GM21381 (cell line): ENCODE results near the gene C1R.
A peak's percentile ranks its signal among the peaks of the same experiment; 100 is the strongest.
"Not testable (repeated sequence)": the region's sequence is repeated elsewhere in the genome, so short reads cannot be mapped to it uniquely, and the experiment has no call there.

ENCODE experiments used
- ATAC-seq: cut with Tn5 transposase; IDR thresholded peaks from one replicate; pipeline ENCODE4 v1.9.1; 2021; ENCODE audit warnings: mild to moderate bottlenecking, moderate library complexity; ENCODE audit not compliant: unreplicated experiment

C1R gene

DNA sequence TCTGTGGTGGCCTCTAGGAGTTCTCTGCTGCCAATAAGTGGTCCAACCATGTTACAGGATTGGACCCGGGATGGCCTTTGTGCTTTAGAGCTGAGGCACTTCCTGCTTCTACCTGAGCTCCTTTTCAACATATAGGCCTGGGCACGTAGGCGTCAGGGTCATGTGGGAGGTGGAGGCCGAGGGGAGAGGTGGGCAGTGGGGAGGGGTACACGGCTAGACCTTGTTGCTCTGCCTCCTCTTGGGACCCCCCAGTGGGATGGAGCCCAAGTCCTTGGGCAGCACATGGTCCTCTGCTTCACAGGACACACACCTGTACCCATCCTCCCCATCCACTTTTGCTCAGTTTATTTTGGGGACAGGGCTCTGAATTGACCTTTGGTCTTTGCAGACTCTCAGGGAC, 29.1 kb upstream of the C1R start:
- ATAC-seq = no peak

DNA sequence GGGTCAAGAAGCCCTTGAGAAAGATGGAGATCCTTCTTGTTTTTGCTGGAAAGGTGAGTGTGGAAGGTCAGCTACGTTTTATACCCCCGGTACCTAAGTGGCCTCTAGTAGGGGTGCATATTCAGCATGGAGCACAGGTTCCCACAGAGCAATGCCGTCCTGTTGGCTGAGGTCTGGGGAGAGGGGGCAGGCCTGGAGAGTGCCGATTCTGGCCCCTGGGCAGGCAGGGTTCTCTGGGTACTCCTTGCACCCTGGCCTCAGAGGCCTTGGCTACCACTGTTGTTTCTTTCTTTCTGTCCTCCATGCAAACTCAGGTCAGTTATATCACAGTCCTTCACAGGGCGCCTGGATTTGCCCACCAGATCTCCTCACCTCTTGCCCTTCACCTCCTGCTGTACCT, 27.9 kb upstream of the C1R start:
- ATAC-seq = no peak

DNA sequence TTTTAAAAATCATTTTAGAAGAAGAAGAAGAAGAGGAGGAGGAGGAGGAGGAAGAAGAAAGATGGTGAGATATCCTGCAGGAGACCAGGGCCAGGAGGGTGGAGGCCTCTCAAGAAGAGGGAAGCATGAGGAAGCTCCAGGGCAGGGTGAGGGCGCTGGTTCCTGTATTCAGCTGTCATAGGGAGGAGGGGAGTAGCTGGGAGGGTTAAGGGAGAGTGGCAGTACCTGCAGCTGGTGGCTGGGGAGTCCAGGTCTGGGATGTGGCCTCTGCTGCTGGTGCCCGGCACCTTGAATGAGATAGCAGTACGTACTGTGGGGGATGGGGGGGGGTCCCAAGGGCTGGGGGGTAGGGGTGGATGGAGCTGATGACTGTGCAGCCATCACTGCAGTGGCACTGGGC, 26.6 kb upstream of the C1R start:
- no peak for ATAC-seq

DNA sequence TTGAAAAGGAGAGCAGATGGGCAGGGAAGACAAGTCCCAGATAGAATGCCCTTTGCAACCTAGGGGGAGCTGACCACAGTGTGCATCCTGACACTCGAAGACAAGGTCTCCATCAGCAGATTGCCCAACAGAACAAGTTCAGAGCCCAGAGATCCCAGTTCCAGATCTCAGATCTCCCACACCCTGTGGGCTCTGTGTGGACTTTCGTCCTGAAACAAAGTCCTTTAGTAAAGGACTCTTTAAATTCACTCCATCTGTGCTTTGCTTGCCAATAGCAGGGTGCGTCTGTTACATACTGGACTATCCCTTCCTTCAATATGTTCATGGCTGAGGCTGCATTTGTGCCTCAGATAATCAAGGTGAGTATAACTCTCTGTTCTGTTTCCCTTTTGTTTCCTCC, 25.4 kb upstream of the C1R start:
- ATAC-seq = no peak

DNA sequence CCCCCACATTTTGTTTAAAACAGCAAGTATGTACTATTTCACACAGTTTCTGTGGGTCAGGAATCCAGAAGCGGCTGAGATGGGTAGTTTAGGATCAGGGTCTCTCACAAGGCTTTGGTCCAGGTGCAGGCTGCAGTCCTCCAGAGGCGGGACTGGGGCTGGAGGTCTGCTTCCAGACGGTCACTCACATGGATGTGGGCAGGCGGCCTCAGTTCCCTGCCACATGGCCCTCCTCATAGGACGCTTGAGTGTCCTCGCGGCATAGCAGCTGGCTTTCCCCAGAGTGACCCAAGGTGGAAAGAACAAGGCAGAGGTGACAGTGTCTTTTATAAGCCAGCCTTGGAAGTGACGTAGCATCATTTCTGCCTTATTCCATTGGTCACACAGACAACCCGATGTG, 24.7 kb upstream of the C1R start:
- no peak for ATAC-seq

DNA sequence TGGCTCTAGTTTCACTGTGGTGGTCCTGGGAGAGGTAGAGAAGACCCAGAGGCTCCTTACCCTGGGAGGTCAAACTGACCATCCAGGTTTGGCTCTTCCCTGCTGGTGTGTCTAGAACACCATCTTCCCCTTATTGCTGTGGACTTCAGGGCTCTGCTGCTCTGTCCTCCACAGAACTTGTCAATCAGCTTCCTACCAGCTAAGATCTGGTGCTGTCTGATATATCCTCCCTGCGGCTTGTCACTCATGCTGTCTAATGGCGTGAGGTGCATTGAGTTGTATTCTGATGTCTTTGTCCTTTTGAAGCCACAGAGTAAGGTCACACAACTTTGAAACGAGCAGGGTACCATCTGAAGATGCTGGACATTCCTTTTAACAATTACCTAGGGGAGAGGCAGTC, 24.0 kb upstream of the C1R start:
- no peak for ATAC-seq

DNA sequence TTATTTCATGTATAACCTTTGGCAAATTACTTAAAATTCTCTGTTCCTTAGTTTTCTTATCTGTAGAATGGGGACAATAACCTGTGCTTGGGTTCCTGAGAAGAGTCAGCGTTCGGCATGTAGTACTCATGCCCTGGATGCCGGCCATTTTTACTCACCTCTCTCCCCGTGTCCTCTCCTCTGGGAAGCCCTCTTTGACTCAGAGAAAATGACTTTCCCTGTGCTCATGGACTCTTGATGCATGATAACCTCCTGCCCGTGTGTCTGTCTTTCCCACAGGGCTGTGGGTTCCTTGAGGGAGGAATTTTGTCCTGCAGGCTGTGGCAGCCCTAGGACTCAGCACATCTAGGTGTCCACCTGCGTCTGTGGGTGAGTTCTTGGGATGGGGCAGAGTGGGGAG, 22.6 kb upstream of the C1R start:
- no peak for ATAC-seq

DNA sequence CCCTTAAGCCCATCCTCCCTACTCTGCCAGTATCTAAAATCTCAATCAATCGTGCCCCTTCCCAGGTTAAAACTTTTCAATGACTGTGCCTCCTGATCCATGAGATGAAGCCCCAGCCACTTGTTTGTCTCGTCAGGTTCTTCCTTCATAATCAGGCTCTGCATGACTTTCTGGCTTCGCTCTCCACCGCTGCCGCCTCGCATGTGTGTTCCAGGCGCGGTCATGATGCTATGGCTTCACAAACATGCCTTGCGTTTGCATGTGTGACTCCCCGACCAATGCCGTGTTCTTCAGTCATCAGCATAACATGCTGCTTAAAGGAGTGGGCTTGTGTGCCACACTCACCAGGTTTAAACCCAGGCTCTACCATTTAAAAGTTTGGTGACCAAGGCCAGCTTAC, 21.8 kb upstream of the C1R start:
- ATAC-seq = no peak

DNA sequence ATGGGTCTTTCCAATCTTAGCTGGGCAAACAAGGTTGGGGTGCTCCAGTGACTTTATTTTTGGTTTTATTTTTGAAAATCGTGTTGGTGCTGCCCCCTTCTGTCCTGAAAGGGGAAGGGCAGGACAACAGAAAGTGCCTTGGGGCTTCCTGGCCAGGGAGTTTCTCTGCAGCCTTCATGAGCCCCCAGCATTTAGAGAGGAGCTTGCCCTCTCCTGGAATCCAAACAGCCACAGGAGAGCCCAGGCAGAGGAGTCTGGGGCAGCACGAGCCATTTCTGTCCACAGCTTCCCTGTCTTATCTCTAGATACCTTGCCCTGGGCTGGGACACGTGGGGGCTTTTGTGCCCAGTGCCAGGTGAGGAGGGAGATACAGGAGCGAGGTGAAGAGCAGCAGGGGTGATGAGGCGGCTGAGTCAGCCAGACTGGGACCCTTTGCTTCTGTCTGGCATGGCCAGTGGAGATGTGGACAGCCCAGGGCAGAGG, 21.2 kb upstream of the C1R start:
- ATAC-seq = no peak

DNA sequence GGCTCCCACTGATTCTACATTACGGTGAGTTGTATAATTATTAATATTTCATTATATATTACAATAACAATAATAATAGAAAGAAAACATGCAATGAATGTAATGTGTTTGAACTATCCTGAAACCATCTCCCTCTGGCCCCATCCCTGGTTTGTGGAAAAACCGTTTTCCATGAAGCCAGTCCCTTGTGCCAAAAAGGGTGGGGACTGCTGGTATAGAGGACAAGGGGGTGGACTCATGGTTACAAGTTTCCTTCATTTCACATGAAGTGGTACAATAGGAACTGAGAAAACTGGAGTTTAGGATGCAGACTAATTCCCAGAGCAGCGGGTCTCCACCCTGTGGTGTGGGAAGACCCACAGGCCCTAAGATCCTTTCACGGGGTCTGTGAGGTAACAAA, 19.8 kb upstream of the C1R start:
- ATAC-seq = no peak

DNA sequence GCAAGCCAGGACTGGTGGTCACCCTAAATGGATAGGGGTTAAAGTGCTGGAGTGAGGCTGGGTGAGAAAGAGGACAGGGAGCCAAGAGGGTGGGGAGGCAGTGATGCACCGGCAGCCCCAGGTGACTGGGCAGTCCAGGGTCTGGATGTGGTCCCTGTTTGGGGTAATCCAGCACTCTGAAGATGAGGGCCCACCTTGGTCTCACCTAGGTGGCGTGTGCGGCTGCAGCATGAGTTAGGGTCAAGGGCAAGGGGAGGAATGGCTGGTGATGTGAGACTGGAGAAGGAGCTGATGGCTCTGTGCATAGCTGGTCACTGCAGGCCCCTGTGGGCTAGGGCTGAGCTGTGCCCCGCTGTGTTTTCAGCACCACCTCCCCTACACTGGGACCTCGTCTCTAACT, 18.4 kb upstream of the C1R start:
- ATAC-seq = no peak

DNA sequence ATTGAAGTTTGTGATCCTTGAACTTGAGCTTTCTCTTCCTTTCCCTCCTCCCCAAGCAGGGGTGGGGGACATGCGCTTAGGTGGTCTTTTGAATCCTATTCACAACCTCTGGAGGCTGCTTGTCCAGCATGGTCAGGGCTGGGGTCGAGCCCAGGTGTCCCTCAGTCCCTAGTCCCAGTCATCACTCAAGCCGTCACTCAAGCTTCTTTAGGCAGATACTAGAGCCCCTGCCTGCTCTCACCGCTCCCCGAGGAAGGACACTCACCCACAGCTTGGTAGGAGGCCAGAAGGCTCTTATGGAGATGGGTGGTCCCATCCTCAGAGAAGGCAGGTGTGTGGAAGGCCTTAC, 17.3 kb upstream of the C1R start:
- no peak for ATAC-seq

DNA sequence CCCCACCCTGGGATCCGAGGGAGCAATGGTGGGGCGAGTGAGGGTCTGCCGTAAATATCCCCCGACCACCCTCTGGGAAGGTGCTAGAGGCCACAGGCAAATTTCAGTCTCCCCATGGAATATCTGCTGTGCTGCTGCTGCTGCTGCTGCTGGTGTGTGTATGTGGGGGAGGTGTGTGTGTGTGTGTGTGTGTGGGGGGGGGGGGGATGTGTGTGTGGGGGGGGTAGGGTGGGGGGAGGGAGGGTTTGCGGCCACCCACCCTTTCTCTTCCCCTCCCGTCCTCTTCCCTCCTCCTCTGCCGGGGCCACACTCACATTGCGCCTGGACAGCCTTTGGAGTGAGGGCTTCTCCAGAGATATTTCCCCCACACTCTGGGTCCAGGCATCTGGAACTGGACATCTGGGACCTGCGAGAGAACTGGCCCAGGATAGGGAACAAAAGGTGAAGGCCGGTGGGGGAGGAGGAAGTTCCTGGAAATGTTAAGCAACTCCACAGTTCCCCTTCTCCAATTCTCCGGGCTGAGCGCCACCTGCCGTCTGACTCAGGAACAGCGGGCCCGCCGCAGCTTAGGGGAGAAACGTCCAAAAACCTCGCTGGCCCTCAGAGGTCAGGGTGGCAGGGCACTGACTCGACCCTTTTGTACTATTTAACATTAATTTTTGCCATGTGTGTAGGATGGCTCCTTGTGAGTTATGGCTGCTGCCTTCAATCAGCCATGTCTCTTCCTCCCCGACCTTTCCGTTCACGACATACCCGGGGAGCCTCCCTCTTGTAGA, 16.7 kb upstream of the C1R start, which contains the start of gene C1RL:
Gene C1RL, minus strand, starts transcription at position 419 of the 776 bp plus-strand sequence. Its CDS starts 34 bp downstream, at position 385.
- peak; percentile 40 for ATAC-seq

DNA sequence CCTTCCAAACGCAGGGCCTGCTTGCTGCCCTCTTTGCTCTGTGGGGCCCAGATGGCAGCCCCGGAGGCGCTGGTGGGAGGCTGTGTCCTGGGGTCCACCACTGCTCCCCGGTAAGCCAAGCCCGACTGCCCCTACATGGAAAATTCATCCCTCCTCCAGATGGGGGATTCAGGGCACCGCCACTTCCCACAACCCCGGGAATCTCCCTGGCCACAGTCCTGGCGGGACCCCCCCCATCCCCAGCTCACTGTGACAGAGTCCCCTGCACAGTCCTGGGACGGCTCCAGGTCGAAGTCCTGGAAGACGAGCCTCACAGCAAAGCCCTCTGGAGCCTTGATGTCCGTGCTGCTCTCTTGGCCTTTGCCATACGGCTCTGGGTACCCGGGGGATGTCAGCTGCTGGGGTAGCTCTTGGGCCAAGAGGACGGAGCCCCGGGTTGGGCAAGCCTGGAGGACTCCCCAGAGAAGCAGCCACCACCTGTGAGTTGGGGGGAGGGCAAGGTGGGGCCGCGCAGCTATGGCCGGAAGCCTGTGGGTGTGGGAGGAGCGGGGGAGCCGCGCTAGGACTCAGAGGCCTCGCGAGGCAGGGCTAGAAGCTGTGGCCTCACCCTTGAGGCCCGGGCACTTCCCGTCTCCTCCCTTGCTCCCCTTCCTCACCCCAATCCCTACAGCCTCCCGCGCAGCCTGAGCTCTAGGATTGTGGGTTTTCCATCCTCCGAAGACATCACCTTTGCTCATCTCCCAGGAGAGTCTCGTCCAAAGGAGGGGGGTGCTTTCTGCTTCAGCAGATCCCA, 16.0 kb upstream of the C1R start:
- ATAC-seq = peak; percentile 82

DNA sequence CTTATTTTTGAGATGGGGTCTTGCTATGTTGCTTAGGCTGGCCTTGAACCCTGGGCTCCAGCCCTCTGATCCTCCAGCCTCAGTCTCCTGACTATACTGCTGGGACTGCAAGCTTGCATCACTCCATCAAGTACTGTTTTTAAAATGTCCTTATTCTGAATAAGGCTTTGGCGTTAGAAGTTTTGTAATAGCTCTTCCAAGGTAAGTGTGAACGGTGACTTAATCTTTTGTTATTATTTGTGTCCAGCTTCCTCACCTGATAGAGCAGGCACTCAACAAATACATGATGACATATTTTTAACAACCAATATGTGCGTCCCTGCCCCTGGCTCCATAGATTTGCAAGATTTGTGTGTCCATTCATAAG, 15.4 kb upstream of the C1R start:
- no peak for ATAC-seq

DNA sequence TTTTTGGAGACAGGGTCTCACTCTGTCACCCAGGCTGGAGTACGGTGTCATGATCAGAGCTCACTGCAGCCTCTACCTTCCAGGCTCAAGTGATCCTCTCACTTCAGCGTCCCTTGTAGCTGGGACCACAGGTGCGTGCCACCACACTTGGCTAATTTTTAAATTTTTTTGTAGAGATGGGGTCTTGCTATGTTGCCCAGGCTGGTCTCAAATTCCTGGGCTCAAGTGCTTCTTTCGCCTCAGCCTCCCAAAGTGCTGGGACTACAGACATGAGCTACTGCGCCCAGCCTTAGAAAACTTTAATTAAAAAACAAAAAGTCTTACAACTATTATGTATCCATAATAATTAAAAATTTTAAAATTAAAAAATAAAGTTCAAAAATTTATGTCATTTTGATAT, 14.9 kb upstream of the C1R start:
- not testable (repeated sequence) for ATAC-seq

DNA sequence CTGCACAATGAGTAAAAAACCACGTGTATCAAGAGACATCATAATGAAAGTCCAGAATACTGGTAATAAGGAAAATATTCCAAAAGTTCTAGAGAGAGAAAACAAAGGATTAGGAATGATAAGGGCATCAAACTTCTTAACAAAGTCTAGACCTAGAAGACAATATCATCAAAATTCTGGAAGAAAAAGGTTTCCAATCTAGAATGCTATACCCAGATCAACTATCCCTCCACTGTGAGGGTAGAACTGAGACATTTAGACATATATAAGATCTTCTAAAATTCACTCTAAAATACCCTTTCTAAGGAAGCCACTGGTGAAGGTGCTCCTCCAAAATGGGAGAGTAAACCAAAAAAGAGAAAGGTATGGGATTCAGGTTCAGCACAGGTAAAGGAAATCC, 13.8 kb upstream of the C1R start:
- no peak for ATAC-seq

DNA sequence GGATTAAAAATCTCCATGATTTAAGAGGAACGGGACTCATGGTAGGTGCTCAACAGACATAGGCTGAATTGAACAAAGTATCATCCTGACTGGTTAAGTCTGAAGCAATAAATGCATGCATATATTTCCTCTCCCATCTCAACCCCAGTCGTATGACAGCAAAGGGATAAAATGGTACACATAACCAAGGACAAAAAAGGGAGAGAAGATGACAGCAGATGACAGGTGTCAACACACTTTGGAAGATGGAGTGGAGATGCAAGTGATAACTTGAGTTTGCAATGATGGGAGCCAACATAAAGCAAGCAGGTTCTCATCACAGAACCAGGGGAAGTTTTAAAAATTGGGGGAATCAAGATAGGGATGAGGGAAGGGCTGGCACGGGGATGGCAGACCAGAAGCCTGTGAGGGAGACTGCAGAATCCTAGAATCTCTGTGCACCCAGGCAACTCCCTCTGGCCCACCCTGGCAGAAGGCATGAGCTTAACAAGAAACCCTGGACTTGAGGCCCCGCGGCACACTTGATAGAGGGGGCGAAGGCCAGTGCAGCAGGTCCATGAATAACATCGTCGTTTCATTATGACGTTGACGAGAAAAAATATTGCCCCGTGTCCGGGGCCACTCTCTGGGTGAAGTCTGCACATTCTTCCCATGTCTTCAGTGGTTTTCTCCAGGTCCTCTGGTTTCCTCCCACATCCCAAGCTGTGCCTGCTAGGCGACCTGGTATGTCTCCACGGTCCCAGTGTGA, 11.8 kb upstream of the C1R start:
- no peak for ATAC-seq

DNA sequence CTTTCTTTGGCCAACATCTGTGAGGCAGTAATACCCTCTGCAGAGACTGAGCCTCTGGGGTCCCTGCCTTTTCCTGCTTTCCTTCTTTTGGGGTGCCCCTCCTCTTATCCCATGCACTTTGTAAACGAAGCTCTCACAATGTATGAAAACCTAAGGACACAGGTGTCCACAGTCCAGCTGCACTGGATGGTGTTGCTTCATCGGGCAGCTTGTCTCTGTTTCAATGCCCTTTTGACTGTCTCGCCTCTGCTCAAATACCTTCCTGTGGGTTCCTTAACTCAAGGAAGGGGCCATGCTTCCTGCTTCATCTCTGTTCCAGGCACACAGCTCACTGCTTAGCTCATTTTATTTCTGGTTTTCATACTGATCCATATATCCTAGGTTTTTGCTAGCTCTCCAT, 10.3 kb upstream of the C1R start:
- no peak for ATAC-seq

DNA sequence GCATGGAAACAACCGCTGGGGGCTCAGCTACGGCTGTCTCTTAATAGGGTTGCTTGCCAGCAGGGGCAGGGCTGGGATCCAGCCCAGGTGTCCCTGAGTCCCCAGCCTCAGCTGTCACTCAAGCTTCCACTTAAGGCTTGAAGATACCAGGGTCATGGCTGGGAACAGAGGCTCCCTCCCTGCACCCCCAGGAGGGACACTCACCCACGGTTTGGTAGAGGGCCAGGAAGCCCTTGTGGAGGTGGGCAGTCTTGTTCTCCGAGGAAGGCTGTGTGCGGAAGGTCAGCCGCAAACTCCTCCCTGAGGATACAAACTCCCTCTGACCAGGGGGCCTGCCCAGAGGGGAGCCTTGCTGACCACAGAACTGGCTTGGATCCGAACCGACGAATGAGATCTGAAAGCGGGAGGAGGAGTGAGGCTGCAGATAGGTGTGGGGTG, 9.5 kb upstream of the C1R start:
- no peak for ATAC-seq

DNA sequence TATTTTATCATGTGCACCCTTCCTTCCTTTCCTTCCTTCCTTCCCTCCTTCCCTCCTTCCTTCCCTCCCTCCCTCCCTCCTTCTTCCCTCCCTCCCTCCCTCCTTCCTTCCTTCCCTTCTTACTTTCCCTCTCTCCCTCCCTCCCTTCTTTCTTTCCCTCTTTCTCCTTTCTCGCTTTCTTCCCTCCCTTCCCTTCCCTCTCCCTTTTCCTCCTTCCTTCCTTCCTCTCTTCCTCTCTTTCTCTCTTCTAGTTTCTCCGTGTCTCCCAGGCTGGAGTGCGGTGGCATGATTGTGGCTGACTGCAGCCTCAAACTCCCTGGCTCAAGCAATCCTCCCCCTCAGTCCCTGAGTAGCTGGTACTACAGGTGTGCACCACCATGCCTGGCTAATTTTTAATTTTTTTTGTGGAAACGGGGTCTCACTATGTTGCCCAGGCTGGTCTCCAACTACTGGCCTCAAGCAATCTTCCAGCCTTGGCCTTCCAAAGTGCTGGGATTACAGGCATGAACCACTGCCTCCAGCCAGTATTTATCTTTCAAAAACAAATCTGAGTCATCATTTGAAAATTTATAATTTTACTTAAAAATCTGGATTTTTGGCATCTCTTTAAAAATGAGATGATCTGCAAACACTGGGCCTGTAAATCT, 8.9 kb upstream of the C1R start:
- no peak for ATAC-seq
